Parietal lobe (tissue), 2 donors: ENCODE data around the gene C20orf204. TPM values are rescaled to one million over a fixed set of nuclear protein-coding genes. Genes with fewer than 3 reads are reported as not detected.

Experiments
- small RNA-seq: library from RNA; depleted of rRNA; stranded (forward); fragments of <200 nt; gene quantifications from one replicate; pipeline ENCODE3, GENCODE V24; 2014; ENCODE audit warnings: low replicate concordance
- total RNA-seq: library from RNA; depleted of rRNA; stranded (reverse); fragments of >200 nt; gene quantifications from one replicate; pipeline ENCODE4 v1.2.3, GENCODE V29; 2014

C20orf204 gene
- total RNA-seq = 4.4 TPM

GRCh38 chr20:64035933-64036345 lies at the start of gene C20orf204:
TSS of gene C20orf204 (plus strand) at chr20:64036182. CDS start at chr20:64036324, 142 bp downstream.

GRCh38 chr20:64049060-64049877 lies 13.3 kb downstream of the C20orf204 start, which contains the start of gene SOX18:
TSS of gene SOX18 (minus strand) at chr20:64049639. CDS start at chr20:64049516, 123 bp downstream.

GRCh38 chr20:64062596-64063388 lies 26.8 kb downstream of the C20orf204 start, which contains the start of gene TCEA2:
TSS of gene TCEA2 (plus strand) at chr20:64063198. CDS start at chr20:64063313, 115 bp downstream.

GRCh38 chr20:64079273-64080012 lies 43.5 kb downstream of the C20orf204 start, which contains the start of gene RGS19:
TSS of gene RGS19 (minus strand) at chr20:64079518. CDS start at chr20:64076886, 2,632 bp downstream.

GRCh38 chr20:64080013-64080812 lies 44.2 kb downstream of the C20orf204 start, which contains the start of gene OPRL1:
TSS of gene OPRL1 (plus strand) at chr20:64080082. CDS start at chr20:64092721, 12,639 bp downstream.

GRCh38 chr20:64083804-64084684 lies 48.1 kb downstream of the C20orf204 start, which contains the start of gene LKAAEAR1:
TSS of gene LKAAEAR1 (minus strand) at chr20:64084398. CDS start at chr20:64084219, 179 bp downstream.

Small RNAs within 50 kb of the gene (small RNA-seq; reads per million reads assigned to genes)
- gene AL355803.1 (not detected), gene MIR6813 (not detected)

Other genes starting within 250 kb of the C20orf204 start
- gene ZBTB46, start 204.9 kb upstream of the C20orf204 start, total RNA-seq = 20.3 TPM
- gene ABHD16B, start 174.7 kb upstream of the C20orf204 start, total RNA-seq = not detected
- gene TPD52L2, start 170.9 kb upstream of the C20orf204 start, total RNA-seq = 32.6 TPM
- 80.4 TPM for gene DNAJC5, start 141.1 kb upstream of the C20orf204 start, total RNA-seq
- 32.9 TPM for gene UCKL1, start 79.8 kb upstream of the C20orf204 start, total RNA-seq
- 21.0 TPM for gene ZNF512B, start 66.3 kb upstream of the C20orf204 start, total RNA-seq
- 10.0 TPM for gene SAMD10, start 56.5 kb upstream of the C20orf204 start, total RNA-seq
- gene PRPF6, start 55.0 kb upstream of the C20orf204 start, total RNA-seq = 88.3 TPM
- gene SOX18, start 13.5 kb downstream of the C20orf204 start, total RNA-seq = 0.63 TPM
- 44.8 TPM for gene TCEA2, start 27.0 kb downstream of the C20orf204 start, total RNA-seq
- gene RGS19, start 43.3 kb downstream of the C20orf204 start, total RNA-seq = 7.2 TPM
- gene OPRL1, start 43.9 kb downstream of the C20orf204 start, total RNA-seq = 11.0 TPM
- 0.63 TPM for gene LKAAEAR1, start 48.2 kb downstream of the C20orf204 start, total RNA-seq
- not detected for gene NPBWR2, start 71.4 kb downstream of the C20orf204 start, total RNA-seq
- gene MYT1, start 128.3 kb downstream of the C20orf204 start, total RNA-seq = 22.5 TPM
- gene PCMTD2, start 219.6 kb downstream of the C20orf204 start, total RNA-seq = 184 TPM